Chondrocyte (in vitro differentiated cells): ENCODE data around the gene RARRES2. TPM values are rescaled to one million over a fixed set of nuclear protein-coding genes. Genes with fewer than 3 reads are reported as not detected.
A peak's percentile ranks its signal among the peaks of the same experiment; 100 is the strongest.
"Not testable (repeated sequence)": the region's sequence is repeated elsewhere in the genome, so short reads cannot be mapped to it uniquely, and the experiment has no call there.

ENCODE experiments used
- DNase-seq: peaks from one replicate; pipeline ENCODE4 v3.0.0; 2021; ENCODE audit warnings: mixed read lengths, low spot score
- H3K27ac Mint-ChIP-seq: one replicate; pipeline ENCODE4 v1.8.0; 2021; ENCODE audit warnings: mild to moderate bottlenecking, moderate library complexity, mixed read lengths; ENCODE audit not compliant: unreplicated experiment
- H3K27me3 Mint-ChIP-seq: 2 replicates; pipeline ENCODE4 v1.8.0; 2021; ENCODE audit warnings: low read depth, mixed read lengths
- H3K36me3 Mint-ChIP-seq: 2 replicates; pipeline ENCODE4 v1.8.0; 2021; ENCODE audit warnings: low read depth, mixed read lengths
- H3K4me1 Mint-ChIP-seq: 2 replicates; pipeline ENCODE4 v1.8.0; 2021; ENCODE audit warnings: low read depth, mild to moderate bottlenecking, mixed read lengths
- H3K4me3 Mint-ChIP-seq: one replicate; pipeline ENCODE4 v1.8.0; 2021; ENCODE audit warnings: mild to moderate bottlenecking, moderate library complexity, mixed read lengths; ENCODE audit not compliant: unreplicated experiment
- H3K9me3 Mint-ChIP-seq: 2 replicates; pipeline ENCODE4 v1.8.0; 2021; ENCODE audit warnings: low read depth, mixed read lengths
- long read RNA-seq: library from polyadenylated mRNA; stranded (forward); transcript quantifications from one replicate; pipeline ENCODE4 v2.0.0, GENCODE V29; 2021
- total RNA-seq: library from RNA; stranded (reverse); gene quantifications from 3 replicates; pipeline ENCODE4 v1.2.1, GENCODE V29; 2021
- TF ChIP-seq, protein P1 (sequence below): fragments of 200-600 bp; sonication (generic); IDR thresholded peaks from 2 replicates; pipeline ENCODE4 v1.5.0; 2021; ENCODE audit warnings: antibody characterized with exemption, mild to moderate bottlenecking, moderate library complexity

Gene RARRES2
- 1.4 to 1.9 TPM (median 1.8 TPM) in 3 replicates for total RNA-seq
- long read RNA-seq: 0 reads

GRCh38 chr7:150341263-150342120, at the start of gene RARRES2:
Gene RARRES2, minus strand, starts transcription at chr7:150341629. Its CDS starts 1,020 bp downstream, at chr7:150340609.
- TF ChIP-seq, protein P1, sequence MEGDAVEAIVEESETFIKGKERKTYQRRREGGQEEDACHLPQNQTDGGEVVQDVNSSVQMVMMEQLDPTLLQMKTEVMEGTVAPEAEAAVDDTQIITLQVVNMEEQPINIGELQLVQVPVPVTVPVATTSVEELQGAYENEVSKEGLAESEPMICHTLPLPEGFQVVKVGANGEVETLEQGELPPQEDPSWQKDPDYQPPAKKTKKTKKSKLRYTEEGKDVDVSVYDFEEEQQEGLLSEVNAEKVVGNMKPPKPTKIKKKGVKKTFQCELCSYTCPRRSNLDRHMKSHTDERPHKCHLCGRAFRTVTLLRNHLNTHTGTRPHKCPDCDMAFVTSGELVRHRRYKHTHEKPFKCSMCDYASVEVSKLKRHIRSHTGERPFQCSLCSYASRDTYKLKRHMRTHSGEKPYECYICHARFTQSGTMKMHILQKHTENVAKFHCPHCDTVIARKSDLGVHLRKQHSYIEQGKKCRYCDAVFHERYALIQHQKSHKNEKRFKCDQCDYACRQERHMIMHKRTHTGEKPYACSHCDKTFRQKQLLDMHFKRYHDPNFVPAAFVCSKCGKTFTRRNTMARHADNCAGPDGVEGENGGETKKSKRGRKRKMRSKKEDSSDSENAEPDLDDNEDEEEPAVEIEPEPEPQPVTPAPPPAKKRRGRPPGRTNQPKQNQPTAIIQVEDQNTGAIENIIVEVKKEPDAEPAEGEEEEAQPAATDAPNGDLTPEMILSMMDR: no peak
- peak within 1 kb of the TSS; percentile 19 for H3K4me3 Mint-ChIP-seq
- no peak within 1 kb of the TSS for H3K27ac Mint-ChIP-seq
- H3K27me3 Mint-ChIP-seq: peaks cover 31% of the 10 kb centered on the region
- H3K9me3 Mint-ChIP-seq: peaks cover 7% of the 10 kb centered on the region
- DNase-seq: no peak
- H3K36me3 Mint-ChIP-seq: peaks cover 2% of the 10 kb centered on the region
- H3K4me1 Mint-ChIP-seq: peaks cover 21% of the 10 kb centered on the region

DNA sequence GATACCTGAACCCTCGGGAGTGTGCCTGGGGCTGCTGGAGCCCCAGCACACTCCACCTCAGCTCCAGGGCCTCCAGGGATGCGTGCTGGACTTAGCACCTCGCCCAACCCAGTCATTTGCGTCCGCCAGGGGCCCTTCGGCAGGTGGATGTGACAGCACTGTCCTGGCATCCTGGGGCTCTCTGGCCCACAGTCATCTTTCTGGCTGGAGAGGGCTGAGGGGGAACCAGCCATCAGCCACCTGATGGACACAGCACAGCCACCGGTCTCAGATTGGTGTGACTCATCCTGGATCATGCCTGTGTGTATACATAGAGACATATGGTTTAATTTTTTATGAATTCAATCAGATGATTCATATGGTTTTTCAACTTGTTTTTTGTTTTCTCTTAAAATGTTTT, 48.8 kb upstream of the RARRES2 start:
- Mint-ChIP-seq H3K27me3 (no peaks in the 10 kb centered on the region), H3K27ac (no peak overlapping the region), H3K4me3 (no peak overlapping the region), H3K9me3 (no peaks in the 10 kb centered on the region), H3K36me3 (no peaks in the 10 kb centered on the region), H3K4me1 (peaks cover 8% of the 10 kb centered on the region)
- peak; percentile 81 for DNase-seq
- TF ChIP-seq, protein P1: no peak

GRCh38 chr7:150389532-150389816, 48.0 kb upstream of the RARRES2 start:
- Mint-ChIP-seq H3K36me3 (no peaks in the 10 kb centered on the region), H3K27ac (no peak overlapping the region), H3K27me3 (no peaks in the 10 kb centered on the region), H3K4me1 (peaks cover 8% of the 10 kb centered on the region), H3K9me3 (no peaks in the 10 kb centered on the region), H3K4me3 (no peak overlapping the region)
- DNase-seq: peak; percentile 20
- TF ChIP-seq, protein P1: no peak

DNA sequence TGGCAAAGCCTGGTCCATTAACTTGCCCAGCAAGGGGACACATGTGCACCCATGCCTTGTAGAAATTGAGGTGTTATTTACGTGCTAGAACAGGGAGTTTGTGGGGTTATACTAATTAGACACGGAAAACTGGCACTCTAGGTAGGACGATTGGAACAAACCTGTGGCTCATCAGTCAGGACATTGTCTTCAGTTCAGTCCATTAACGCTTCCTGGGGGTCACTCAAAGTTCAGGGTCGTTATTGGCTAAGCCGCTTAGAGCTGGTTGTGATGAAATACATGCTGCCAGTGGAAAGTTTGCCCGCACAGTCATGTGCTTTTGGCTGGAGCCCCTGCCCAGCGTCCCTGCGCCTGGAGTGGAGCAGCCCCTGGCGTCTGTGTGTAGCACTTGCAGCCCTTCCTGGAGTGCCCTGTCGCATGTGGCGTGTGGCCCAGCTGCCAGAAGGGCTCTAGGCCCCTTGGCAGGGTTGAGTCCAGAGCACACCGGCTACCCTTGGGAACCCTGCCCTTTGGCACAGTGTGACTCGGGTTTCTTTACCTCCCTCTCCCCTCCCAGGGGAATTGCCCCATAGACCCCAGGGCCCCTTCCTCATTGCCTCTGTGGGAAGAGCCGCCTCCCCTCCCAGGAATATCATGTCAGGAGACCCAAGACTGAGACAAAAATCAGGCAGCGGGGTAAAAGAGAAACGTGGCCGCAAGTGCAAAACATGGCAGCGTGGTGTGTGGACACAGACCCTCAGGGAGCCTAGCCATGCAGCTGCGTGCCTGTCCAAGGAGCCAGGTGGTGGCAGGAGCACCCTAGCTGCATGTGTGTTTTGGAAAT, 47.5 kb upstream of the RARRES2 start:
- no peaks in the 10 kb centered on the region for H3K9me3 Mint-ChIP-seq
- H3K36me3 Mint-ChIP-seq: no peaks in the 10 kb centered on the region
- H3K4me1 Mint-ChIP-seq: peaks cover 8% of the 10 kb centered on the region
- H3K4me3 Mint-ChIP-seq: no peak overlapping the region
- no peaks in the 10 kb centered on the region for H3K27me3 Mint-ChIP-seq
- TF ChIP-seq, protein P1: peak; percentile 54
- DNase-seq: no peak
- H3K27ac Mint-ChIP-seq: no peak overlapping the region

GRCh38 chr7:150388306-150388705, 46.9 kb upstream of the RARRES2 start:
- Mint-ChIP-seq H3K4me1 (peaks cover 8% of the 10 kb centered on the region), H3K27me3 (no peaks in the 10 kb centered on the region), H3K9me3 (no peaks in the 10 kb centered on the region), H3K4me3 (no peak overlapping the region), H3K36me3 (no peaks in the 10 kb centered on the region), H3K27ac (no peak overlapping the region)
- DNase-seq: no peak
- TF ChIP-seq, protein P1: no peak

- DNase-seq, H3K27me3 Mint-ChIP-seq, H3K9me3 Mint-ChIP-seq, H3K4me1 Mint-ChIP-seq, H3K27ac Mint-ChIP-seq, H3K36me3 Mint-ChIP-seq, H3K4me3 Mint-ChIP-seq: not testable (repeated sequence)
Observed at GRCh38 chr7:150385884-150386283, 44.5 kb upstream of the RARRES2 start.
